Activated T-cell treated with anti-CD3 and anti-CD28 coated beads, Interleukin-2, amount 50 U/mL, for 1 hour (primary cell): ENCODE results near the gene STK17A.
A peak's percentile ranks its signal among the peaks of the same experiment; 100 is the strongest.

Experiments used
- DNase-seq: peaks from one replicate; pipeline ENCODE4 v3.0.0-alpha.2; 2020

Gene STK17A

GRCh38 chr7:43637114-43637806, 54.4 kb downstream of the STK17A start:
- DNase-seq: no peak

- no peak for DNase-seq
Measured at GRCh38 chr7:43639858-43640491, 57.1 kb downstream of the STK17A start.

GRCh38 chr7:43640679-43641078, 57.8 kb downstream of the STK17A start:
- DNase-seq: no peak

GRCh38 chr7:43642897-43643630, 60.2 kb downstream of the STK17A start:
- no peak for DNase-seq

GRCh38 chr7:43643846-43644245, 60.9 kb downstream of the STK17A start:
- DNase-seq: no peak

GRCh38 chr7:43645699-43646226, 62.9 kb downstream of the STK17A start:
- no peak for DNase-seq

- DNase-seq: no peak
Measured at GRCh38 chr7:43646603-43647338, 63.9 kb downstream of the STK17A start.

GRCh38 chr7:43647339-43647672, 64.4 kb downstream of the STK17A start:
- no peak for DNase-seq

- peak; percentile 49 for DNase-seq
Measured at GRCh38 chr7:43647673-43648472, 65.0 kb downstream of the STK17A start.

- peak; percentile 64 for DNase-seq
Measured at GRCh38 chr7:43648473-43649406, 65.8 kb downstream of the STK17A start.

GRCh38 chr7:43649755-43650274, 66.9 kb downstream of the STK17A start:
- peak; percentile 57 for DNase-seq

GRCh38 chr7:43650457-43651052, 67.6 kb downstream of the STK17A start:
- peak; percentile 38 for DNase-seq

GRCh38 chr7:43652364-43652763, 69.5 kb downstream of the STK17A start:
- no peak for DNase-seq

- no peak for DNase-seq
Measured at GRCh38 chr7:43653466-43653865, 70.6 kb downstream of the STK17A start.

GRCh38 chr7:43653891-43654504, 71.1 kb downstream of the STK17A start:
- no peak for DNase-seq

GRCh38 chr7:43655584-43655983, 72.7 kb downstream of the STK17A start:
- no peak for DNase-seq

- no peak for DNase-seq
Measured at GRCh38 chr7:43656997-43657396, 74.1 kb downstream of the STK17A start.

- no peak for DNase-seq
Measured at GRCh38 chr7:43658718-43659548, 76.0 kb downstream of the STK17A start.

GRCh38 chr7:43659549-43659896, 76.6 kb downstream of the STK17A start:
- DNase-seq: no peak
